Testis (tissue), 2 donors: ENCODE results near the gene TSC22D2.

Experiments
- POLR2A ChIP-seq: fragments of 450-650 bp; IDR thresholded peaks from one replicate; pipeline ENCODE4 v1.6.1; 2017; ENCODE audit warnings: antibody characterized with exemption, mild to moderate bottlenecking, moderate library complexity
- TF ChIP-seq, protein P1 (sequence below), 3 experiments: fragments of 450-650 bp in 2 of 3; fragments of 200-600 bp in 1 of 3; sonication (generic) in 1 of 3; IDR thresholded peaks; one replicate each; pipeline ENCODE4 v1.5.1; 2016 to 2019; ENCODE audit warnings: antibody characterized with exemption in 3 of 3, mild to moderate bottlenecking in 2 of 3, moderate library complexity in 1 of 3

DNA sequence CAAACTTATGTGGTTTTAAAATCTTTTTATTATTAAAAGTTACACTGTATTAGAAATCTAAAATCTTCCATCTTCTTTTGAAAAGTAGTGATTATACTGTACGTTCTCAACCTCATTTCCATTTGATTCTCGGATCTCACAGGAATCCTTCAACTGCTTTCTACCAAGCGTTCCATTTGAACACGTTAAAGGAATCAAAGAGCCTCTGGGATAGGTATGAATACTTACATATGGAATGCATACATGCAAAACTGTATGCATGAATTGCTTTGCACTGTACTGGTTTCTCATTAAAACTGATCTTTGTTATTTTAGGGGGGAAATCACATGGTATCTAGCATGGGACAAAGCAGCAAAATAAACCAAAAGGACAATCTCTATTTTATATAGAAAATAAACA, 14.8 kb downstream of the TSC22D2 start:
- TF ChIP-seq, protein P1, sequence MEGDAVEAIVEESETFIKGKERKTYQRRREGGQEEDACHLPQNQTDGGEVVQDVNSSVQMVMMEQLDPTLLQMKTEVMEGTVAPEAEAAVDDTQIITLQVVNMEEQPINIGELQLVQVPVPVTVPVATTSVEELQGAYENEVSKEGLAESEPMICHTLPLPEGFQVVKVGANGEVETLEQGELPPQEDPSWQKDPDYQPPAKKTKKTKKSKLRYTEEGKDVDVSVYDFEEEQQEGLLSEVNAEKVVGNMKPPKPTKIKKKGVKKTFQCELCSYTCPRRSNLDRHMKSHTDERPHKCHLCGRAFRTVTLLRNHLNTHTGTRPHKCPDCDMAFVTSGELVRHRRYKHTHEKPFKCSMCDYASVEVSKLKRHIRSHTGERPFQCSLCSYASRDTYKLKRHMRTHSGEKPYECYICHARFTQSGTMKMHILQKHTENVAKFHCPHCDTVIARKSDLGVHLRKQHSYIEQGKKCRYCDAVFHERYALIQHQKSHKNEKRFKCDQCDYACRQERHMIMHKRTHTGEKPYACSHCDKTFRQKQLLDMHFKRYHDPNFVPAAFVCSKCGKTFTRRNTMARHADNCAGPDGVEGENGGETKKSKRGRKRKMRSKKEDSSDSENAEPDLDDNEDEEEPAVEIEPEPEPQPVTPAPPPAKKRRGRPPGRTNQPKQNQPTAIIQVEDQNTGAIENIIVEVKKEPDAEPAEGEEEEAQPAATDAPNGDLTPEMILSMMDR (IDR thresholded peaks at IDR 0.05) = no peak
- TF ChIP-seq POLR2A = no peak
